Cardiac fibroblast (primary cell): ENCODE data around the gene FAM83E.
A peak's percentile ranks its signal among the peaks of the same experiment; 100 is the strongest.
"Not testable (repeated sequence)": the region's sequence is repeated elsewhere in the genome, so short reads cannot be mapped to it uniquely, and the experiment has no call there.

Experiments used
- DNase-seq, 2 donors: peaks; one replicate each; pipeline versions ENCODE4 v3.0.0 to v3.0.0-alpha.2; 2010; ENCODE audit warnings: low read depth in 2 of 2
- H3K4me3 ChIP-seq, 2 donors: replicated peaks in 1 of 2; 1 replicate in 1 of 2; 2 replicates in 1 of 2; pipeline ENCODE4 v1.5.1; 2011; ENCODE audit warnings: low read depth in 2 of 2, low read length in 2 of 2, mild to moderate bottlenecking in 2 of 2, moderate library complexity in 1 of 2
- CTCF ChIP-seq: IDR thresholded peaks from one replicate; pipeline ENCODE4 v1.5.1; 2011; ENCODE audit warnings: low read depth, mild to moderate bottlenecking, low read length, inconsistent platforms

Gene FAM83E

GRCh38 chr19:48658483-48658882, 43.6 kb upstream of the FAM83E start:
- TF ChIP-seq CTCF = no peak
- H3K4me3 ChIP-seq = no peak overlapping the region
- DNase-seq = no peak

- H3K4me3 ChIP-seq, DNase-seq: not testable (repeated sequence)
Measured at GRCh38 chr19:48657828-48658227, 43.0 kb upstream of the FAM83E start.

- peak; percentile 79 to 91 for DNase-seq
- H3K4me3 ChIP-seq = no peak overlapping the region
- no peak for TF ChIP-seq CTCF
Measured at GRCh38 chr19:48656840-48657474, 42.1 kb upstream of the FAM83E start.

GRCh38 chr19:48654299-48655059, 39.6 kb upstream of the FAM83E start:
- no peak for TF ChIP-seq CTCF
- no peak for DNase-seq
- H3K4me3 ChIP-seq = no peak overlapping the region

GRCh38 chr19:48651683-48652048, 36.8 kb upstream of the FAM83E start:
- DNase-seq = no peak
- H3K4me3 ChIP-seq = no peak overlapping the region
- no peak for TF ChIP-seq CTCF

GRCh38 chr19:48650974-48651682, 36.3 kb upstream of the FAM83E start:
- no peak overlapping the region for H3K4me3 ChIP-seq
- no peak for TF ChIP-seq CTCF
- DNase-seq = no peak

GRCh38 chr19:48648134-48648533, 33.3 kb upstream of the FAM83E start:
- no peak overlapping the region for H3K4me3 ChIP-seq
- no peak for DNase-seq
- no peak for TF ChIP-seq CTCF
